Tibial artery (tissue), 4 donors: ENCODE data around the gene TRAFD1.
A peak's percentile ranks its signal among the peaks of the same experiment; 100 is the strongest.

Experiments
- DNase-seq, 2 donors: peaks; one replicate each; pipeline ENCODE4 v3.0.0-alpha.2; 2019
- H3K27ac ChIP-seq, 2 donors: fragments of 200-600 bp; sonication (generic) in 1 of 2; 1 replicate in 1 of 2; 2 replicates in 1 of 2; pipeline ENCODE4 v1.5.1; 2018 to 2019; ENCODE audit warnings: mild to moderate bottlenecking in 1 of 2
- H3K27me3 ChIP-seq, 2 donors: fragments of 200-600 bp; sonication (generic) in 1 of 2; one replicate each; pipeline versions ENCODE4 v1.5.1 to v1.6.0; 2016 to 2019
- H3K36me3 ChIP-seq, 3 donors: fragments of 200-600 bp; sonication (generic) in 2 of 3; one replicate each; pipeline ENCODE4 v1.5.1; 2016 to 2019; ENCODE audit warnings: mild to moderate bottlenecking in 2 of 3
- H3K4me1 ChIP-seq, 4 donors: fragments of 200-600 bp; sonication (generic) in 2 of 4; 1 replicate in 3 of 4; 2 replicates in 1 of 4; pipeline ENCODE4 v1.5.1; 2016 to 2019
- H3K4me3 ChIP-seq, 2 donors: fragments of 200-600 bp; sonication (generic) in 1 of 2; 1 replicate in 1 of 2; 2 replicates in 1 of 2; pipeline ENCODE4 v1.5.1; 2018 to 2019; ENCODE audit warnings: mild to moderate bottlenecking in 2 of 2
- H3K9me3 ChIP-seq, 3 donors: fragments of 200-600 bp; sonication (generic) in 1 of 3; one replicate each; pipeline ENCODE4 v1.5.1; 2016 to 2019
- CTCF ChIP-seq, 2 experiments: fragments of 200-600 bp in 1 of 2; fragments of 450-650 bp in 1 of 2; IDR thresholded peaks; one replicate each; pipeline ENCODE4 v1.5.1; 2017 to 2019; ENCODE audit warnings: antibody characterized with exemption in 2 of 2, mild to moderate bottlenecking in 1 of 2, moderate library complexity in 1 of 2
- intact Hi-C: fragments of 100-400 bp; cut with DNase I; formaldehyde crosslinking; loops from one replicate; pipeline ENCODE4 v1.15.0; 2023; ENCODE audit warnings: low total_unique reads

Gene TRAFD1

GRCh38 chr12:112164011-112164660, 38.8 kb downstream of the TRAFD1 start:
- peaks cover 0 to 7% (median 0%) of the 10 kb centered on the region in 3 donors for H3K9me3 ChIP-seq
- peaks cover 45 to 96% (median 63%) of the 10 kb centered on the region in 3 donors for H3K36me3 ChIP-seq
- DNase-seq: peak in 1 of 2 donors; percentile 43
- H3K4me1 ChIP-seq: no peaks in the 10 kb centered on the region
- no peak overlapping the region for H3K4me3 ChIP-seq
- H3K27me3 ChIP-seq: no peaks in the 10 kb centered on the region
- intact Hi-C loops: no loop called here
- no peak overlapping the region for H3K27ac ChIP-seq
- TF ChIP-seq CTCF (IDR thresholded peaks at IDR 0.05): no peak

GRCh38 chr12:112165624-112166023, 40.3 kb downstream of the TRAFD1 start:
- intact Hi-C loops: loop anchor here (2.0 kb wide), 1 partner anchor 35 kb away; no protein-coding TSS in a partner anchor
- no peak overlapping the region for H3K4me3 ChIP-seq
- no peaks in the 10 kb centered on the region for H3K4me1 ChIP-seq
- H3K27ac ChIP-seq: no peak overlapping the region
- peaks cover 32 to 96% (median 55%) of the 10 kb centered on the region in 3 donors for H3K36me3 ChIP-seq
- peak in 1 of 2 donors; percentile 33 for DNase-seq
- TF ChIP-seq CTCF (IDR thresholded peaks at IDR 0.05): no peak
- H3K27me3 ChIP-seq: no peaks in the 10 kb centered on the region
- no peaks in the 10 kb centered on the region for H3K9me3 ChIP-seq

DNA sequence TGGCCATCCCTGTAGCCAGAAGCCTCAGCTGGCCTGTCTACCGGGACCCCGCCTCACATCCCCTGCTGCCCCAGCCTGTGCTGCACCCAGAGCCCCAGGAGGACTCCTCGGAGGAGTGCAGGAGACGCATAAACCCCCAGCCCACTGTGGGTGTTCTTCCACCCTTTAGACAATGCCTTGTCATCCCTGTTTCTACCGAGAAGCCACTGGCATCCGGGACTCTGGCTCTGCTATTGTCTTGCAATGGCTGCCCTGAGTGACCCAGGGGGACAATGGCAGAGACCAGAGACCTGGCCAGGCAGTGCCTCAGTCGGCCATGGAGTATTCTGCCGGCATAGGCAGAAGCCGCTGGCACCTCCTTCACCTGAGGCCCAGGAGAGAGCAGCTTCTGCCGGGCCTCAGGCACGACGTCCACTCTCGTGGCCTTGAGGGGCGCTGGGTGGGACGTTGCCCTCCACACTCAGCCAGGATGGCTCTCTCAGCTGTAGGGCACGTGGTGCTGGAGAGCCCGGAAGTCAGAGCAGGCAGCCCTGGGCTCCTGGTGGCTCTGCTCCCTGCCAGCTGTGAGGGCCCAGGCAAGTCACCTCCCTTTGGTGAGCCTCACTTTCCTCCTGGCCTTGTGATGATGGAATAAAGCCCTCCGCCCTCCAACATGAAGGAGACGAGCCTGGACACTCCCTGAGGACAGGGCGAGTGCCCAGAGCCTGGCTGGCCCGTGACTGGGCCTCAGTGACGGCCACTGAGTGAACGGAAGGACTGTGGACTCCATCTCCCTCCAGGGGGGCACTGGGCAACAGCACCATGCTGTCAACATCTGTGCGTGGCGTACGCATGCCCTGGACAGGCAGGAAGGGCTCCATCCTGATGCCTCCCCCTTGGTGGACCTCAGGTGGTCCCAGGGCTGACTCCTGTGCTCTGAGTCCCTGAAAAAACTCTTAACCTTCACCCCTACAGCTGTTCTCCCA, 41.0 kb downstream of the TRAFD1 start:
- Histone ChIP-seq H3K4me1 (no peaks in the 10 kb centered on the region), H3K36me3 (peaks cover 31 to 96% (median 55%) of the 10 kb centered on the region in 3 donors)

DNA sequence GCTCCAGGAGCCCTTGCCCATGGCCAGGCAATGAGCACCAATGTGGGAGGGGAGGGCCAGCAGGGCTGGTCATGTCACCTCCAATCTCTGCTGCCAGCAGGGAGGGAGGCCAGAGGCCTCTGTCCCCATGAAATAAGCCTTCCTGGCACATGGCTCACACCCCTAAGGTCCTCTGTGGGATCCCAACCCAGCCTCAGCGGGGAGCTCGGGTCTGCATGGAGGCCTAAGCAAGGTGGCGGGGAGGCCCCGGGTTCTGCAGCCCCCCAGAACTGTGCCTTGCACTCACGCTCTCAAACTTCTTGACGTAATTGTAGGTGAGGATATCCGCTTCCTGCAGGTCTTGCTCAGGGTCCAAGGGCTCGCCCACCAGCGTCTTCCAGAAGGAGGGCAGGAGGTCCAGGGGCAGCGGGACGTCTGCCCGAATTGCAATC, 41.7 kb downstream of the TRAFD1 start:
- H3K4me3 ChIP-seq: no peak overlapping the region
- H3K36me3 ChIP-seq: peaks cover 31 to 96% (median 52%) of the 10 kb centered on the region in 3 donors
- H3K4me1 ChIP-seq: no peaks in the 10 kb centered on the region
- no peaks in the 10 kb centered on the region for H3K27me3 ChIP-seq
- intact Hi-C loops: loop anchor here (2.0 kb wide), 1 partner anchor 36 kb away; no protein-coding TSS in a partner anchor
- no peaks in the 10 kb centered on the region for H3K9me3 ChIP-seq
- no peak for TF ChIP-seq CTCF (IDR thresholded peaks at IDR 0.05)
- H3K27ac ChIP-seq: no peak overlapping the region
- DNase-seq: peak in 1 of 2 donors; percentile 60

More for the DNA sequence above, 41.0 kb downstream of the TRAFD1 start:
- intact Hi-C loops: loop anchor here (2.0 kb wide), 1 partner anchor 36 kb away; no protein-coding TSS in a partner anchor
- H3K9me3 ChIP-seq: no peaks in the 10 kb centered on the region
- no peaks in the 10 kb centered on the region for H3K27me3 ChIP-seq
- no peak overlapping the region for H3K27ac ChIP-seq
- H3K4me3 ChIP-seq: no peak overlapping the region
- peak in 1 of 2 donors; percentile 57 for DNase-seq
- no peak for TF ChIP-seq CTCF (IDR thresholded peaks at IDR 0.05)

DNA sequence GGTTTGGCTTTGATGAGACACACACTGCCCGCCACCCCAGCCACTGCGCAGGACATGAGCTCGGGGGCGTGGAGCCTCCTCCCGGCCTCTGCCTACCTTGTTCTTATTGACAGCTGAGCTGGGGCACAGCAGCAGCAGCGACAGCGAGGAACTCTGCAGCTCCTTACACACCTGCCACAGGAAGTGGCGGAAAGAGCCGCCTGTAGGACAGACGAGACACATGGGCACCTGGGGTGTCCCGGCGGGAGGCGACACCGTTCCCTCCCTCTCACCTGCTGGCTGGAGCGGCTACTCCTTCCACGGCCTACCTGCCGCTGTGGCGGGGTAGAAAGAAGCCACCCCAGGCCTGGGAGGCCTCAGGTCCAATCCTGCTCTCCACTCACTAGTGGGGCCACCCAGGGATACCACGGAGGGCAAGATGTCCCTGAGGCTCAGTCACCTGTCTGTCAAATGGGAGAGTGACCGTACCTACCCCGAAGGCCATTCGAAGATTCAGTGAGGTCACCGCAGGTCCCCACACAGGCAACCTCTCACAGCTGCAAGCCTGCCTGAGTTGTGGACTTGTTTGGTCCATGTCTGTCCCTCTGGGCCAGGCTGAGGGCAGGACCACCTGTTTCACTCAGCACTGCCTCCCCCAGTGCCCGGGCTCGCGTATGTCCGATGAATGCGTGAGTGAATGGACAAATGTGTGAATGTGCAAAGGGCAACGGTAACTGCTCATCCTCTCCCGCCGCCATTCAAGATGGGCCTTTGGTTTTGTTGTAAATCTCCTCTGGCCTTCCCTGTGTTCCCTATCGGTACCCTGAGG, 42.6 kb downstream of the TRAFD1 start:
- Histone ChIP-seq H3K27ac (no peak overlapping the region), H3K4me1 (no peaks in the 10 kb centered on the region), H3K27me3 (no peaks in the 10 kb centered on the region), H3K9me3 (no peaks in the 10 kb centered on the region), H3K36me3 (peaks cover 30 to 96% (median 52%) of the 10 kb centered on the region in 3 donors), H3K4me3 (no peak overlapping the region)
- no peak for TF ChIP-seq CTCF (IDR thresholded peaks at IDR 0.05)
- DNase-seq: peak in 1 of 2 donors; percentile 57
- intact Hi-C loops: loop anchor here (2.0 kb wide), 1 partner anchor 37 kb away; no protein-coding TSS in a partner anchor
